Calu3 (cell line): ENCODE results near the gene BCR. TPM values are rescaled to one million over a fixed set of nuclear protein-coding genes. Genes with fewer than 3 reads are reported as not detected.
A peak's percentile ranks its signal among the peaks of the same experiment; 100 is the strongest.

Experiments
- BruUV-seq: library from RNA; stranded (reverse); fragments of 400-500 nt; replicated peaks from 2 replicates; lab custom pipeline; 2021; lab: Mats Ljungman, UMichigan
- CTCF ChIA-PET: fragments of 300-600 bp; sonication (Branson Sonifier 250); formaldehyde crosslinking; loops from one replicate; lab custom pipeline; 2022; ENCODE audit warnings: antibody characterized with exemption; lab: Charles Lee
- DNase-seq: peaks from one replicate; pipeline ENCODE4 v3.0.0; 2022
- H3K27ac Mint-ChIP-seq: one replicate; pipeline ENCODE4 v1.8.0; 2022; ENCODE audit warnings: mixed read lengths; ENCODE audit not compliant: unreplicated experiment
- H3K27me3 Mint-ChIP-seq: one replicate; pipeline ENCODE4 v1.8.0; 2022; ENCODE audit warnings: mixed read lengths; ENCODE audit not compliant: unreplicated experiment
- H3K36me3 Mint-ChIP-seq: one replicate; pipeline ENCODE4 v1.8.0; 2022; ENCODE audit warnings: mild to moderate bottlenecking, moderate library complexity, mixed read lengths; ENCODE audit not compliant: insufficient read depth, unreplicated experiment
- H3K4me1 Mint-ChIP-seq: one replicate; pipeline ENCODE4 v1.8.0; 2022; ENCODE audit warnings: mild to moderate bottlenecking, low read depth, mixed read lengths; ENCODE audit not compliant: unreplicated experiment
- H3K4me3 Mint-ChIP-seq: one replicate; pipeline ENCODE4 v1.8.0; 2022; ENCODE audit warnings: mild to moderate bottlenecking, low read depth, moderate library complexity, mixed read lengths; ENCODE audit not compliant: unreplicated experiment
- H3K9me3 Mint-ChIP-seq: one replicate; pipeline ENCODE4 v1.8.0; 2022; ENCODE audit warnings: low read depth, mixed read lengths; ENCODE audit not compliant: unreplicated experiment
- intact Hi-C: fragments of 100-400 bp; cut with micrococcal nuclease; formaldehyde crosslinking; loops from one replicate; pipeline ENCODE4 v1.10.0; 2022; ENCODE audit not compliant: unreplicated experiment
- total RNA-seq: library from RNA; stranded (reverse); gene quantifications from 2 replicates; pipeline ENCODE4 v1.2.3, GENCODE V29; 2022
- TF ChIP-seq, protein P1 (sequence below): fragments of 200-600 bp; IDR thresholded peaks from one replicate; pipeline ENCODE4 v1.8.0; 2022; ENCODE audit warnings: antibody characterized with exemption; ENCODE audit not compliant: unreplicated experiment

Gene BCR
- total RNA-seq, 1 experiment from 2014 or later: 83.6 TPM

DNA sequence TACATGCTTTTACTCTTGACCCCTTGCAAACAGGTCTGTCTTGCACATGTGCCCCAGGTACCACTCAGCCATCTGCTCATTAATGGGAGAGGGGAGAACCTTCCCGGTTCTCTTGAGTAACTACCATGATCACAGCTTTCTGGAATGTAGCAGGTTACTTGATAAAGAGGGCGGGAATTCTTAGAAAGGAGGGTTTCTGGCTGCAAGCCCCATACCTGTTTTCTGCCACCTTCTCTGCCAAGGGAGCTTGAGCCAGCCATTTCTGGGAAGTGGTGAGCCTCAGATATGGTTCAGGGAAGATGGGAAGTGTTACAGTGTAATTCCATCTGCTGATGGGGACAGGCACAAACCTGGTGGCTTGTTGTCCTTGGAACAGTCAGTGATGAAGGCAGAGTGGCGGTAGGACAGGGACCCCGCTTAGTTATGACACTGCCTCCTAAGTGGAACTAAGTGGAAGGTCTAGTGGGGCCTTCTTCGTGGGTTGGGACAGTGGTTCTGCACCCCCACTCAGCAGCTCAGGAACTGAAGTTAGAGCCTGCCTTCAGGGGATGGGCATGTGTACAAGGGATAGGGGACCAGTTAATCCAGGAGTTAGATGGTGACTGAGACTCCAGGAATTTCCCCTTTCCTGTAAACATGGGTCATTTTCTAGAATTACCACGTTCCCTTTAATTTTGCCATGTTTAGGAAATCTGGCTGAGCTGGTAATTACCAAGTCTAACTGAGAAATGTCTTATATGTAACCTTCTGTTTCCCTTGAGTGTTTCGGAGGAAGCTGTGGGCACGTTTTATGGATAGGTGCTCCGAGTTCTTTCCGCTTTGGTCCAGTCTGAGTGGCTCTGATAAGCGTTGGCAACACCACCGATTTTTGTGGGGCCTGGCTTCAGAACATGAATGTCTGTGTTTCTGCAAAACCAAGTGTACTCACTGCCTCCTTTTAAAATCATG is 35.3 kb downstream of the BCR start:
- no peaks in the 10 kb centered on the region for H3K9me3 Mint-ChIP-seq
- intact Hi-C loops: no loop called here
- peaks cover 65% of the 10 kb centered on the region for H3K4me1 Mint-ChIP-seq
- TF ChIP-seq, protein P1, sequence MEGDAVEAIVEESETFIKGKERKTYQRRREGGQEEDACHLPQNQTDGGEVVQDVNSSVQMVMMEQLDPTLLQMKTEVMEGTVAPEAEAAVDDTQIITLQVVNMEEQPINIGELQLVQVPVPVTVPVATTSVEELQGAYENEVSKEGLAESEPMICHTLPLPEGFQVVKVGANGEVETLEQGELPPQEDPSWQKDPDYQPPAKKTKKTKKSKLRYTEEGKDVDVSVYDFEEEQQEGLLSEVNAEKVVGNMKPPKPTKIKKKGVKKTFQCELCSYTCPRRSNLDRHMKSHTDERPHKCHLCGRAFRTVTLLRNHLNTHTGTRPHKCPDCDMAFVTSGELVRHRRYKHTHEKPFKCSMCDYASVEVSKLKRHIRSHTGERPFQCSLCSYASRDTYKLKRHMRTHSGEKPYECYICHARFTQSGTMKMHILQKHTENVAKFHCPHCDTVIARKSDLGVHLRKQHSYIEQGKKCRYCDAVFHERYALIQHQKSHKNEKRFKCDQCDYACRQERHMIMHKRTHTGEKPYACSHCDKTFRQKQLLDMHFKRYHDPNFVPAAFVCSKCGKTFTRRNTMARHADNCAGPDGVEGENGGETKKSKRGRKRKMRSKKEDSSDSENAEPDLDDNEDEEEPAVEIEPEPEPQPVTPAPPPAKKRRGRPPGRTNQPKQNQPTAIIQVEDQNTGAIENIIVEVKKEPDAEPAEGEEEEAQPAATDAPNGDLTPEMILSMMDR: no peak
- DNase-seq: peak; percentile 16
- no TSS peak for BruUV-seq
- CTCF ChIA-PET: no interaction called here
- no peak overlapping the region for H3K4me3 Mint-ChIP-seq
- H3K36me3 Mint-ChIP-seq: no peaks in the 10 kb centered on the region
- H3K27me3 Mint-ChIP-seq: no peaks in the 10 kb centered on the region
- no peak overlapping the region for H3K27ac Mint-ChIP-seq

DNA sequence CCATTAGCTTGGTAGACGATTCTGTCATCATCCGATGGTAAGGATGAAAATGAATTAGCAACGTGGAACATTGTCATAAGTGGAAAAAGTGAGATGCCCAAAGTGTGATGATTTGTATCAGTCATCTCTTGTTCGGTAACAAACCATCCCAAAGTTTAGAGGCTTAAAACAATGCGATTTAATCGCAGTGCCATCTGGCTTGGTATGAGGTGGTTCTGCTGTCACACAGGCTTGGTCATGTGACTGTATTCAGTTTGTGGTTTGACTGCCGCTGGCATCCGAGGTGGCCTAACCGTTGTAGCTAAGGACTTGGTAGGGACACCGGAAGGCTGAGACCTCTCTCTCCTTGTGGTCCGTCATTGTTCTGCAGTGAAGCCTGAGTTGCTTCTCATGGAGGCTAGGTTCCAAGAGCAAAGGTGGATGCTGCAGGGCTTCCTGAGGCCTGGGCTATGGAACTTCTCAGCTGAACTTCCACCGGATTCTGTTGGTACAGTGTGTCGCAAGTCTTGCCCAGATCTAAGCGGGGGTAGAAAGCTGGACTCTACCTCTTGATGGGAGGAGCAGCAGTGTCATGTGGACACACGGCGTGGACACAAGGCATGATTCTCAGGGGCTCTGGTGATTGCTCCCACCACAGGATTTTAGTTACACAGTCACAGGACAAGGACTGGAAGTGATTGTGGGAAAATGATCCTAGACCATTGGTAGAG is 36.3 kb downstream of the BCR start:
- no TSS peak for BruUV-seq
- Mint-ChIP-seq H3K27ac (no peak overlapping the region), H3K27me3 (no peaks in the 10 kb centered on the region), H3K9me3 (no peaks in the 10 kb centered on the region), H3K4me1 (peaks cover 65% of the 10 kb centered on the region), H3K36me3 (no peaks in the 10 kb centered on the region), H3K4me3 (no peak overlapping the region)
- intact Hi-C loops: no loop called here
- no peak for DNase-seq
- TF ChIP-seq, protein P1: no peak
- CTCF ChIA-PET: no interaction called here

DNA sequence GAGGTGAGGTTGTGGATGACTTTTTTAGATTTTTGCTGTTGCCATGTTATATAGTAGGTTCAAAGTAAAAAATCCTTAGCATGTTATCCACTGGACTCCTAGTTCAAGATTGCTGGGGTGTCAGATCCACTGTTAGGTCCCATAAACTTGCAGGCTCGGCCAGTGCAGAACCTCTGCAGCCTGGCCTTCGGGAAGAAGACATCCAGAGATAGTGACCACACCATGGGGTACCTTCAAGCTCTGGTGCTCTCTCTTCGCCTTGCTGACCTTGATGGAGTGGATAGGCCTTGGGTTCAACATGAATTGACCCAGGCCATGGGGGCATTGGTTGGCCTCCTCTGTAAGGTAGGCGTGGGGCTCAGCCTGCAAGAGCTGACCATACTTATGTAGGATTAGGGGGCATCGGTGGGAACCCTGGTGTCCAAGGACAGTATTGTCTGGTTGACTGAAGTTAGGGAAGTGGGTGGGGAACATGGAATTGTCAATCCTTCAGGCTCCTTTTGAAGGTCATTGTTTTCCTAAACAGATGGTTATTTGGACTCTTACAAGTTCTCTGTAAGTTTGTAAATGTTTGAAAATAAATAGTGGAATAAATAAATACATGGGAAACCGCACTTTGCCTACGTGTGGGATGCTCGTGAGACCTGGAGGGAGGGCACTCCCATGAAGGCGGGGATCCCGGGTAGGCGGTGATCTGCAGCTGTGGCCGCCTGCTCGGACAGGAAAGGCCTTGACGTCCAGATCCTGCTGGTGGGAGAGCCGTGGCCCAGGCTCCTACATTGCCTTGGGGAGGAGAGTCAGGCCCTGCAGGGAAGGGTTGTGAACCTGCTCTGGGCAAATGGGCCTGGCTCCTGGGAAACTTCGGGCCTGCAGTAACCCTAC is 37.1 kb downstream of the BCR start:
- peaks cover 72% of the 10 kb centered on the region for H3K4me1 Mint-ChIP-seq
- H3K9me3 Mint-ChIP-seq: no peaks in the 10 kb centered on the region
- no peaks in the 10 kb centered on the region for H3K27me3 Mint-ChIP-seq
- CTCF ChIA-PET: no interaction called here
- intact Hi-C loops: loop anchor here (2.0 kb wide), 1 partner anchor 35 kb away; no protein-coding TSS in a partner anchor
- no peak for DNase-seq
- no peaks in the 10 kb centered on the region for H3K36me3 Mint-ChIP-seq
- TF ChIP-seq, protein P1: no peak
- no peak overlapping the region for H3K27ac Mint-ChIP-seq
- no peak overlapping the region for H3K4me3 Mint-ChIP-seq
- BruUV-seq: no TSS peak
